GM12878 (cell line): ENCODE measurements around the gene EPS8L1. TPM values are rescaled to one million over a fixed set of nuclear protein-coding genes. Genes with fewer than 3 reads are reported as not detected.
A peak's percentile ranks its signal among the peaks of the same experiment; 100 is the strongest.

Source experiments
- ATAC-seq: fragments of 200-7000 bp; cut with Tn5 transposase; 3 replicates; pipeline ENCODE4 v1.9.1; 2020; ENCODE audit warnings: mild to moderate bottlenecking, moderate library complexity
- BruUV-seq: library from RNA; stranded (reverse); fragments of 400-500 nt; replicated peaks from 2 replicates; lab custom pipeline; 2021; lab: Mats Ljungman, UMichigan
- CTCF ChIA-PET: fragments of 300-600 bp; sonication (Branson Sonifier 250); formaldehyde crosslinking; extraction: SDS; loops from one replicate; lab custom pipeline; 2021; ENCODE audit warnings: inconsistent platforms; lab: Yijun Ruan, JAX
- POLR2A ChIA-PET: fragments of 350-600 bp; formaldehyde crosslinking; extraction: SDS; loops from one replicate; lab custom pipeline; 2021; ENCODE audit warnings: inconsistent platforms; lab: Charles Lee
- RAD21 ChIA-PET: fragments of 300-600 bp; sonication (Branson Sonifier 250); formaldehyde crosslinking; loops from one replicate; lab custom pipeline; 2023; ENCODE audit warnings: antibody characterized with exemption; ENCODE audit not compliant: unreplicated experiment; lab: Charles Lee
- SMC1A ChIA-PET: fragments of 300-600 bp; sonication (Branson Sonifier 250); formaldehyde crosslinking; loops from one replicate; lab custom pipeline; 2023; ENCODE audit not compliant: unreplicated experiment, uncharacterized antibody; lab: Charles Lee
- DNase-seq: peaks from one replicate; pipeline ENCODE4 v3.0.0-alpha.2; 2011; ENCODE audit warnings: low read depth, low spot score
- FAIRE-seq: peaks from 3 replicates; lab custom pipeline; 2011; peaks lifted over from hg19 to GRCh38; lab: Jason Lieb, UNC
- H2AFZ ChIP-seq: 2 replicates; pipeline ENCODE4 v1.6.0; 2011; ENCODE audit warnings: low read depth, low read length, control low read depth; ENCODE audit not compliant: control insufficient read depth
- H3K27ac ChIP-seq: 2 replicates; pipeline ENCODE4 v1.5.1; 2011; ENCODE audit warnings: control low read depth; ENCODE audit not compliant: control insufficient read depth, insufficient read depth
- H3K27me3 ChIP-seq, 2 experiments: replicated peaks in 1 of 2; 2 replicates each; pipeline versions ENCODE4 v1.6.0 to v1.6.1; 2011; ENCODE audit warnings: low read length in 1 of 2; ENCODE audit not compliant: control insufficient read depth in 2 of 2, insufficient read depth in 2 of 2
- H3K36me3 ChIP-seq, 2 experiments: 2 replicates each; pipeline ENCODE4 v1.5.1; 2011; ENCODE audit warnings: low read length in 1 of 2; ENCODE audit not compliant: control insufficient read depth in 2 of 2, insufficient read depth in 2 of 2
- H3K4me1 ChIP-seq: 2 replicates; pipeline ENCODE4 v1.6.1; 2011; ENCODE audit warnings: mild to moderate bottlenecking, low read length, moderate library complexity, mixed read lengths; ENCODE audit not compliant: control insufficient read depth, insufficient read depth
- H3K4me2 ChIP-seq: 2 replicates; pipeline ENCODE4 v1.6.0; 2011; ENCODE audit warnings: control low read depth; ENCODE audit not compliant: control insufficient read depth, insufficient read depth
- H3K4me3 ChIP-seq: fragments of 200-600 bp; sonication (generic); 2 replicates; pipeline ENCODE4 v1.5.1; 2016
- H3K79me2 ChIP-seq: 2 replicates; pipeline ENCODE4 v1.6.0; 2011; ENCODE audit warnings: low read length; ENCODE audit not compliant: control insufficient read depth, insufficient read depth
- H3K9ac ChIP-seq: 2 replicates; pipeline ENCODE4 v1.8.0; 2011; ENCODE audit warnings: low read length, control low read depth, mixed read lengths; ENCODE audit not compliant: control insufficient read depth, insufficient read depth
- H3K9me3 ChIP-seq: replicated peaks from 3 replicates; pipeline ENCODE4 v1.5.1; 2011; ENCODE audit warnings: mild to moderate bottlenecking, low read length; ENCODE audit not compliant: control insufficient read depth, insufficient read depth
- H4K20me1 ChIP-seq: 2 replicates; pipeline ENCODE4 v1.6.0; 2011; ENCODE audit not compliant: control insufficient read depth, insufficient read depth
- NFYB ChIP-seq: IDR thresholded peaks from 2 replicates; pipeline ENCODE4 v1.6.1; 2011; ENCODE audit warnings: low read depth, mild to moderate bottlenecking, low read length, improper control_type of control experiment, moderate library complexity; ENCODE audit not compliant: insufficient read depth
- SPI1 ChIP-seq: IDR thresholded peaks from 2 replicates; pipeline ENCODE4 v1.6.1; 2011; ENCODE audit warnings: low read depth, mild to moderate bottlenecking, low read length, moderate library complexity, borderline replicate concordance; ENCODE audit not compliant: insufficient read depth
- WGBS: methylation state at CpG from one replicate; pipeline ENCODE4 v1.1.6; 2016; ENCODE audit warnings: low lambda C conversion rate; ENCODE audit not compliant: insufficient replicate concordance, insufficient coverage; ENCODE audit errors: missing lambda C conversion rate; 5-methylcytosine and 5-hydroxymethylcytosine counted together
- in situ Hi-C: fragments of 300-500 bp; cut with MboI; formaldehyde crosslinking; loops from 9 replicates; pipeline ENCODE4 v1.14.3; 2018; ENCODE audit warnings: mixed read lengths
- intact Hi-C: fragments of 100-400 bp; cut with micrococcal nuclease; formaldehyde crosslinking; loops from one replicate; pipeline ENCODE4 v1.14.2; 2022; ENCODE audit not compliant: unreplicated experiment
- polyA plus RNA-seq, 11 experiments: library from polyadenylated mRNA; depleted of rRNA in 4 of 11; unstranded in 6 of 11; stranded (reverse) in 5 of 11; fragments of >200 nt; fragmentation: Nextera tagmentation in 4 of 11; fragmentation: Illumina TruSeq in 1 of 11; extraction: Ambion mirVana in 4 of 11; extraction: Trizol in 1 of 11; gene quantifications; 1 replicate in 1 of 11; 2 replicates in 10 of 11; pipeline versions ENCODE4 v1.2.1 to v1.2.3, GENCODE V29; 2011 to 2016; ENCODE audit warnings: inconsistent platforms in 2 of 11, missing spikeins in 2 of 11, low read depth in 1 of 11
- total RNA-seq, 4 experiments: library from RNA; depleted of rRNA in 3 of 4; stranded (reverse); fragments of >200 nt in 3 of 4; fragmentation: Illumina TruSeq in 1 of 4; extraction: Trizol in 1 of 4; gene quantifications; 2 replicates each; pipeline versions ENCODE4 v1.2.1 to v1.2.3, GENCODE V29; 2013 to 2021
- TF ChIP-seq, protein P1 (sequence below): fragments of 450-650 bp; IDR thresholded peaks from 2 replicates; pipeline ENCODE4 v1.6.1; 2016; ENCODE audit warnings: mild to moderate bottlenecking

The EPS8L1 gene
- total and polyA plus RNA-seq, 10 of the 15 experiments (the other 5 are each of a cell fraction or from before 2014, with no cell fraction given) = 0.68 to 2.2 (median 0.96) TPM; not detected in 2

GRCh38 chr19:55069865-55070197 is 5.8 kb upstream of the EPS8L1 start:
- intact Hi-C loops = no loop called here
- POLR2A ChIA-PET = no interaction called here
- no TSS peak for BruUV-seq
- in situ Hi-C loops = no loop called here
- CTCF ChIA-PET = no interaction called here
- Histone ChIP-seq H4K20me1 (no peaks in the 10 kb centered on the region), H3K9ac (no peak overlapping the region), H2AFZ (no peak overlapping the region), H3K79me2 (no peaks in the 10 kb centered on the region), H3K27me3 (no peaks in the 10 kb centered on the region; a peak in 1 of 4 replicates), H3K9me3 (no peaks in the 10 kb centered on the region), H3K4me3 (no peak overlapping the region), H3K4me1 (peaks cover 3% of the 10 kb centered on the region), H3K4me2 (no peak overlapping the region), H3K27ac (no peak overlapping the region), H3K36me3 (no peaks in the 10 kb centered on the region)
- DNase-seq = no peak
- SMC1A ChIA-PET = interaction anchor here (0.7 kb wide), 1 partner anchor 17 kb away, joined by 3 read pairs; no protein-coding TSS in a partner anchor
- 91% methylated on average over 2 of the region's 2 CpGs for WGBS
- no peak for ATAC-seq
- RAD21 ChIA-PET = no interaction called here
- FAIRE-seq = no peak
- TF ChIP-seq, protein P1, sequence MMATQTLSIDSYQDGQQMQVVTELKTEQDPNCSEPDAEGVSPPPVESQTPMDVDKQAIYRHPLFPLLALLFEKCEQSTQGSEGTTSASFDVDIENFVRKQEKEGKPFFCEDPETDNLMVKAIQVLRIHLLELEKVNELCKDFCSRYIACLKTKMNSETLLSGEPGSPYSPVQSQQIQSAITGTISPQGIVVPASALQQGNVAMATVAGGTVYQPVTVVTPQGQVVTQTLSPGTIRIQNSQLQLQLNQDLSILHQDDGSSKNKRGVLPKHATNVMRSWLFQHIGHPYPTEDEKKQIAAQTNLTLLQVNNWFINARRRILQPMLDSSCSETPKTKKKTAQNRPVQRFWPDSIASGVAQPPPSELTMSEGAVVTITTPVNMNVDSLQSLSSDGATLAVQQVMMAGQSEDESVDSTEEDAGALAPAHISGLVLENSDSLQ = 0 out of 2 replicates have a peak, but pooled peaks have one; percentile 2
- TF ChIP-seq SPI1 = no peak

DNA sequence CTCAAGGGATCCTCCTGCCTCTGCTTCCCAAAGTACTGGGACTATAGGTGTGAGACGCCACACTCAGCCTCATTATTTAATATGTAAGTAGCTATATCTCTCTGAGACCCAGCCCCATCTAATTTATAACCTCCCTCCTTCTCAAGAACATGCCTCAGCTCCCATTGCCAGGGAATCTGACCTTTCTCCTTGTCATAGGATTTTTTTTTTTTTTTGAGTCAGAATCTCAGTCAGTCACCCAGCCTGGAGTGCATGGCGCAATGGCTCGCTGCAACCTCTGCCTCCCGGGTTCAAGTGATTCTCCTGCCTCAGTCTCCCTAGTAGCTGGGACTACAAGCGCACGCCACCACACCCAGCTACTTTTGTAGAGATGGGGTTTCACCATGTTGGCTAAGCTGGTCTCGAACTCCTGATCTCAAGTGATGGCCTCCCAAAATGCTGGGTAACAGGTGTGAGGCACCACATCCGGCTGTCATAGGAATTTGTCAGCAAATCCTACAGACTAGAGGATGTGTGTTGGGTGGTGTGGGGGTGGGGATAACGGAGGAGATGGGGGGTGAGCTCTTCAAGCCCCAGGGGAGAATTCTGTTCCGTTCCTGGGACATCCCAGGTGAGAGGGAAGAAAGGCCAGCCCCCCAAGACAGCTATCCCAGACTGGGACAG is 5.1 kb upstream of the EPS8L1 start:
- FAIRE-seq (no peak), ATAC-seq (no peak), DNase-seq (no peak)
- in situ Hi-C loops = no loop called here
- POLR2A ChIA-PET = interaction anchor here (0.6 kb wide), 1 partner anchor 73 kb away, joined by 3 read pairs; no protein-coding TSS in a partner anchor
- WGBS = 58% methylated on average over 9 of the region's 10 CpGs
- no peak for TF ChIP-seq NFYB
- Histone ChIP-seq H2AFZ (no peak overlapping the region), H3K4me2 (no peak overlapping the region), H4K20me1 (no peaks in the 10 kb centered on the region), H3K79me2 (no peaks in the 10 kb centered on the region), H3K4me1 (peaks cover 3% of the 10 kb centered on the region), H3K36me3 (no peaks in the 10 kb centered on the region), H3K4me3 (no peak overlapping the region), H3K27me3 (no peaks in the 10 kb centered on the region; a peak in 1 of 4 replicates), H3K9me3 (no peaks in the 10 kb centered on the region), H3K9ac (no peak overlapping the region), H3K27ac (no peak overlapping the region)
- SMC1A ChIA-PET = interaction anchor here (0.7 kb wide), 1 partner anchor 18 kb away, joined by 3 read pairs; no protein-coding TSS in a partner anchor
- CTCF ChIA-PET = no interaction called here
- intact Hi-C loops = no loop called here
- no TSS peak for BruUV-seq
- RAD21 ChIA-PET = interaction anchor here (0.6 kb wide), 1 partner anchor 513 kb away, joined by 3 read pairs; no protein-coding TSS in a partner anchor
